HG03103 (cell line): ENCODE data around the gene GNAS-AS1.
"Not testable (repeated sequence)": the region's sequence is repeated elsewhere in the genome, so short reads cannot be mapped to it uniquely, and the experiment has no call there.

ENCODE experiments used
- ATAC-seq: cut with Tn5 transposase; IDR thresholded peaks from one replicate; pipeline ENCODE4 v1.9.1; 2021; ENCODE audit warnings: low read depth; ENCODE audit not compliant: unreplicated experiment

The GNAS-AS1 gene

DNA sequence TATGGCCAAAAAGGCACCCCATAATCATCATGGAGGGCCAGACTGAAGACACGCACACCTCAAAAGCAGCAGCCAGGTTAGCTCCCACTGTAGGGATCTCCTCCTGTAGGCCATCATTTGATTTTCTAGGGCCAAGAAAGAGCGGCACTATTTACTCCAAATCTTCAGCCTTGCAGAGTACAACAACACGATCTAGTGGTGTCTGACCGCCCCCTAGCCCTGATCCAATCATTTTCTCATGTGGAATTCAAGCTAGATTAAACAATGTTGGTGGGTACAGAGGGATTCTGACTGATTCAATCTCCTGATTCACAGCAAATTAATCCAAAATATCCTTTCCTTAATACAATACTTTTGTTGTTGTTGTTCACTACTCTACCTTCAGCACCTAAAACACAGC, 12.5 kb downstream of the GNAS-AS1 start:
- no peak for ATAC-seq

DNA sequence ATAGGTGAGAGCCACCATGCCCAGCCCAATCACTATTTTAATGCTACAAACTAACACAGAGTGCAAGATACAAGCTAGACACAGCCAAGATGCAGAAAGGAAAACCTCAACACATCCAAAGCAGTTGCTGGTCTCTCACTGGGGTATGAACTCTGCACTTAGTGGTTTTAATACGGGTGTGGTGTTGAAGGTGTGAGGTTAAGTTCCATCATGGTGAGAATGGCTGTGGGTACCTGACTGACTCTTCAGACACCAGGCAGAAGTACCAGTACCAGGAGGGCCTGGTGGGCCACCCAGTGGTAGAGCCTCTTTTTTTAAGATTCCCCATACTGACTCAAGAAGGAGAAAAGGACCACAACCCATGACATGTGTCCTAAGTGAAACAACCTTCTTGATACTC, 13.0 kb downstream of the GNAS-AS1 start:
- ATAC-seq = no peak

DNA sequence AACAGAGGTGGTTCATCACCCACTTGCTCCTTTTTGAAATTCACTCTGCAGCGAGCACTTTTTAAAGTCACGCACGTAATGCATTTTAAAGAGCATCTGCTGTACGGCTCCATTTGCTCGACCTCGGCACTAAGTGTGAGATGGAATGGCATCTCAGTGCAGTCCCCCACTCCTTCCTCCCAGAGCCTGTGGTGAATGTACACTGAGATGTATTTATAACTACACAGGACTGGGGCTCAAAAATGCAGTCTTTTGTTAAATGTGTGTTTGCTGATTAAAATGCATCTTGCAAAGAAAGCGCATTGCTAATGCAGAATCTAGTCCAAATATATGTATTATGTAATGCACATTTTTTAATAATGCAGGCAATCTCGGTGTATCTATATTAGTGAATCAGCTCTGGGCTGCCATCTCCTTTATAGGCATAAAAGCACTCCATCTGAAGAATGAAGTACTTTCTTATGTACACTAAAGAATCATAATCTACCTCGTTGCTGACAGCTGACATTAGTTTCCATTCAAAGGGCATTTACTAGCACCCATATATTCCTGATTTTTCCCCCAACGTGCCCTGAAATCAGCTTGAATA, 14.0 kb downstream of the GNAS-AS1 start:
- ATAC-seq = no peak

DNA sequence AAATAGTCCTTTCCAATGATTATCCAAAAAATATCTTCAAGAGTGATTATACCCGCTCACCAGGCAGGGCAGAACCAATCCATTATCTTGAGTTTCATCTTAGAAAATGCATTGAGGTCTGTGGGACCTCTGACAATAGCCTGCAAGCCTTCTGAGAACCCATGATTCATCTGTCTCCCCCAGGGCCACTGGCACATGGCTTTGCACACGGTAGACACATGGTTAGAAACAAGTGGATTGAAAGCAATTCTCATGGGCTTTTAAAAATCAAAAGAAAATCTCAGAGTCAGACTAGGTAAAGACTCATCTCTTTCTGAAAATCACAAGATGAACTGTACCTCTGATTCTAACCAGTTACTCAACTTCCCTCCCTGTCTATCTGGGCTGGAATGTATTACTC, 15.5 kb downstream of the GNAS-AS1 start:
- ATAC-seq = no peak

DNA sequence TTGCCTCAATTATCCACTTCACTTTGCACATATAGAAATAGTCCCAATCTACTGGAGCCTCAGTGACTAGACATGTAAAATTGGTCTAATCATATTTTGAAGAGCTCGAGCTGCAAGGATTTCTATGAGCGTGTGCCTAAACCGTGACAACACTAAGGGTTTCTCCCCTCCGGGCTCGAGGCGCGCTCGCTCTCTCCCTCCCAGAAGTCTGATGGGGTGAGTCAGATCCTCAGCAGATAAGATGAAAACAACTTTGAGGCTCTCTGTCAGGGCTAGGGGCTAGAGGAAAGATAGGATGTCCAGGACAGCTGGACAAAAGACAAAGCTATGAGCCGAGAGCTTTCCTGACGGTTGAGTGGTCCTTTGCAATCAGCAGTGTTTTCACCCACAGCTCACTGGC, 16.8 kb downstream of the GNAS-AS1 start:
- ATAC-seq = no peak

DNA sequence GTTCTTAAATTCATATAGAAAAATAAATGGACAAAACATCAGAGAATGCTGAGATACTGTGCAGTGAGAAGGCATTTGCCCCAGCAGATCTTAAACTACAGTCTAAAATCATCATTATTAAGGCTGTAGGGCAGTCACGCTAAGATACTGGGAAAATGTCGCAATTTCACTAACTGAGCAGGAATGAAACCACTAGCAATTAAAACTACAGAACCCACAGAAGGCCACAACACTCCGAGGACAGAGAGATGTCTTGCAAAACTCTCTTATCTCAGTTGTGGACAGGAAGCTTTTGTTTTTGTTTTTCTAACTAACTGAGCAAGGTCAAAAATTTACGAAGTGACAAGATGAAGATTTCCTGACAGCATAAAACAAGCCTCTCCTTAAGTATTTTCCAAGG, 18.2 kb downstream of the GNAS-AS1 start:
- no peak for ATAC-seq

DNA sequence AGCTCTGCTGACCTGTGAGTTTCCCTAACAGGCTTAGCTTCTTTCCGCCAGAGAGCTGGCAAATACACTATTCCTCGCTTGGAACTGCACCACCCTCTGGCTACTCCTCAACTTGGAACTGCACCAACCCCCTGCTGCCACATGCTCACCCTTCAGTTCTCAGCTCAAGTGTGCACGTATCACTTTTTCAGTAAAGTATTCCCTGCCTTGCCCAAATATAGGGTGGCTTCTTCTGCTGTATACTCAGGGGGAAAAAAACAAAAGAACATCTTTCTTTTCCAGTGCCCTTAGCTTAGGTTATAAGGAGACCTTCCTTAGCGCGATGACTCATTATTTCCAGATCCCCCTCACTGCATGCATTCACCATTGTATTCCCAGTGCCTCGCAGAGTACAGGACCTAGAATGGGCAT, 21.2 kb downstream of the GNAS-AS1 start:
- ATAC-seq = no peak

DNA sequence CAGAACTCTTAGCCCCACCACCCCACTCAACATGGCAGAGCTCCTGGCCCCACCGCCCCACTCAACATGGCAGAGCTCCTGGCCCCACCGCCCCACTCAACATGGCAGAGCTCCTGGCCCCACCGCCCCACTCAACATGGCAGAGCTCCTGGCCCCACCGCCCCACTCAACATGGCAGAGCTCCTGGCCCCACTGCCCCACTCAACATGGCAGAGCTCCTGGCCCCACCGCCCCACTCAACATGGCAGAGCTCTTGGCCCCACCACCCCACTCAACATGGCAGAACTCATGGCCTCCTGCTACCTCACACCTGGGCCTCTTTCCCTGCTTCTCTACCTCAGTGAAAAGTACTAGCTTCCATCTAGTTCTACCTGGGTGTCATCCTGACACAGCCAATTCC, 21.9 kb downstream of the GNAS-AS1 start:
- ATAC-seq = not testable (repeated sequence)

DNA sequence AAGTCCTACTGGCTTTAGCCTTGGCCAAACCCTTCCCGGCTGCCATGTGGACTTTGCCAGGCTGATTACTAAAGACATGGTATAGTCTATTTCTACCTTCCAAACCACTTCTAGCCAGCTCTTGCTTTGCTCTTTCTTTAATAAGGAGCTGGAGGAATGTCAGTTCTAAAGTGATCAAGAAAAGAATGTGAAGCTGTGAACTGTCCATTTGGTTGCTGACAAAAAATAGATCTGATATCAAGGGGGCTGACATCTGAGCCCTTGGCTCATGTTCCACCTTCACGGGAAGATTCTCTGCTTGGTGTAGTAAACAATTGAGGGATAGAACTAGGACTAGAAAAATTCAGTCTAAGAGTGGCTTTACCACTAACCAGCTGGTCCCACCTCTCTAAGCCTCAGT, 22.6 kb downstream of the GNAS-AS1 start:
- ATAC-seq = no peak

DNA sequence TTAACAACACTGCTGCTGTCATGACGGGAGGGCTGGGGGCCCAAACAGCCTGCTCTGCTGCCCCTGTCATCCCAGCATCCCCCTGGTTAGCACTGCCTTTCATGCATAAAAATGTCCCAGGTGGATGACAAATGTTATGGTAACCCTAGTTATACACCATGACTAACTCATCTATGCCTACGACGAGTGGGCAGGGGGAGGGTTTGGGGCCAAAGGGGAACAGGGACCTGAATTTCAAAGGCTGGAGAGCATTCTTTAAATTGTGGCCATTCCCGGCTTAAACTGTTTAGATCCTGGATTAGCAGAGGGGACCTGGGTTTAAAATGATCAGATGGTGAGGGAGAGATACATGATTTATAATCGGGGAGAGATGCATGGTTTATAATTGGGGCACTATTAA, 24.4 kb downstream of the GNAS-AS1 start:
- no peak for ATAC-seq

DNA sequence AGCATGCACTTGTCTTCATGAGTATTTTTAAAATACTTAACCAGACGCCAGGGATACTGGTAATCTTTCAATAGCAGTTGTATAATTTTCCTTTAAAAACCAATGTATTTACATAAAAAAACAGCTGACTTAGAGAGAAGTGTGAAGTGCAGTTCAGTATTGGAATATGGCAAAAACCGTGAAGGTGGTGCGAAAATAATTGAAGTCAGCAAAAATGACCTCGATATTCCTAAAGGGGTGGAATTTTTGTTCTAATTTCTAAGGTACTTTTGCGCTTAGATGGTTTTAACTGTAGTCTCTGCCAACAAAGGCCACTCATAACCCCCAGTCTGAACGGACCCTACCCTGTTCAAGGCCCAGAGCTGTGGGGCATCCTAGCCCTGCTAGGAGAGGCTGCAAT, 25.3 kb downstream of the GNAS-AS1 start:
- ATAC-seq = no peak

DNA sequence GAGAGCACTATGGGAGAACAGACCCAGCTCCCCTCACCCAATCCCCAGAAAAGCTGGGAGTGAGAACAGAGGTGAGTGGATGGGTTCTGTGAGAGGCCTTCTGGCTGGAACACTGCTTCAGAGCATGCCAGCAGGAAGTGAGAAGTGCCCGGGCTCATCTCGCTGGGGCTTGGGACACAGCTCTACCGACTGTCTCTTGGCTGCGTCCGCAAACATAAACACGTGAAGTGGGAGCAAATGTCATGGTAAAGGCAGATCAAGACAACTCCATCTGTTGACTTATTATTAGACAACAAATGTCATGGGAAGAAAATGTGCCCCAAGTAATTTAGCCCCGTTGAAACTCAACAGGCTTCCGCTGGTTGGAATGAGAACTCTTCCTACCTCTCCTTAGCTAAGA, 25.9 kb downstream of the GNAS-AS1 start:
- no peak for ATAC-seq

DNA sequence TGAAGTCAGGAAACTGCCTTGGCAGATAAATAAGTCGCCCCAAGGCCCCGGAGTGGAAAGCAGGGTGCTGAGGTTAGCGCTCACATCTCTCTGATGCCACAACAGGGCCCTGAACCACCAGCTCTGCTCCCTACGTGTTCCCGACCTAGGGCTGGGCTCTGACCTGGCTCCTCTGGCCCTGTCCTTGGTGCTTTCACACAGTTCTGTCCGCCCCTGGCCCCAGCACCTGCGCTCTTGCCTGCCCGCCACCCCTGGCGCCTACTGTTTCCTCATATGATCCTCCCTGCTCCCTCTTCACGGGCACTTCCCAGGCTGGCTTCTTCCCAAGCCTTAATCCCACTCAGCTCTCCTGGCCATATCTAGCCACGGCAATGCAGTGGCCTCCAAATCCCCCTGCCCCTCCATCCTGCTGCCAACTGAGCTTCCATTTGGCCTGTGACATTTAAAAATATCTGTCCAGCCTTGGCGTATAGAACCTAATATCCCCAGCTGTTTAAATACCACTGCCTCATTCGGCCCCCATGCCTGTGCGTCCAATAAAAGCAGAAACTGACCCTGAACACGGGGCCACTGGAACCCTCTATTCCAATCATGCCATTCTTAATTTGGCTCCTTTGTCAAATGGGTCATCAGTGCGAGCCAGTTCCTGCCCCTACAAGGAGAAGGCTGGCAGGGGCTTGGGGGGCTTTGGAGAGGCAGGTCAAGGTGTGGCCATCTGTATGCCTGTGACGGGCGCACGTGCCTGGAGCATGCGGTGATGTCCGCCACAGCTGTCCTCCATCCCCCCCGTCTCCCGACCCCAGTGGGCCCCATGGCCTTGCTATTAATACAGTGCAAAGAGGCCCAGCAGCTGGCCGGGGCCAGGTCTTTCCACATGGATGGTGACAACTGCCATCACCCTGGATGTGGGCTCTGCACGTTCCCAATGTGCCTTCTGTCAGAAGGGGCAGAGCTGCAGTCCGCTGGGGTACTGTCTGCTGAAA, 27.7 kb downstream of the GNAS-AS1 start:
- no peak for ATAC-seq

DNA sequence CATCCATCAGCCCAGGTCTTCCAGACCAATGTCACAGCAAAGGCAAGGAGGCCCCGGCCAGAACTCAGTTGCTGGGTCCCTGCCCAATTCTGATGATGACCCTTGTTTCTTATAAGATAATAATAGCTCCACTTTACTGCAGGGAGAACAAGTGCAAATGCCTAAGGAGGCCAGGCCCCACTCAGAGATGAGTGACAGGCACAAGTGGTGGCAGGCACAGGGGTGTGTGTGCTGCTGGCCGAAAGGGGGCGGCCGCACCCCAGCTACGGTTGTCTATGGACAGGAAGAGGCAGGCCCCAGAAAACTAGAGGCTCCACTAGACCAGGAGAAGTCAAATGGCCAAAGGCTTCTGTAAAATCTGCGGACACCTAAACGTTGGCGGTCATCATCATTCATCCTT, 28.6 kb downstream of the GNAS-AS1 start:
- no peak for ATAC-seq

DNA sequence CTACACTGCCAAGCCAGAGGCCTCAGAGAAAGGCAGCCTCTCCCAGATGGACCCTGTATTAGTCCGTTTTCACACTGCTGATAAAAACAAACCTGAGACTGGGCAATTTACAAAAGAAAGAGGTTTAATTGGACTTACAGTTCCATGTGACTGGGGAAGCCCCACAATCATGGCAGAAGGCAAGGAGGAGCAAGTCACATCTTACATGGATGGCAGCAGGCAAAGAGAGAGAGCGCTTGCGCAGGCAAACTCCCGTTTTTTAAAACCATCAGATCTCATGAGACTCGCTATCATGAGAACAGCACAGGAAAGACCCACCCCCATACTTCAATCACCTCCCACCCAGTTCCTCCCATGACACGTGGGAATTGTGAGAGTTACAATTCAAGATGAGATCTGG, 30.2 kb downstream of the GNAS-AS1 start:
- ATAC-seq = not testable (repeated sequence)

DNA sequence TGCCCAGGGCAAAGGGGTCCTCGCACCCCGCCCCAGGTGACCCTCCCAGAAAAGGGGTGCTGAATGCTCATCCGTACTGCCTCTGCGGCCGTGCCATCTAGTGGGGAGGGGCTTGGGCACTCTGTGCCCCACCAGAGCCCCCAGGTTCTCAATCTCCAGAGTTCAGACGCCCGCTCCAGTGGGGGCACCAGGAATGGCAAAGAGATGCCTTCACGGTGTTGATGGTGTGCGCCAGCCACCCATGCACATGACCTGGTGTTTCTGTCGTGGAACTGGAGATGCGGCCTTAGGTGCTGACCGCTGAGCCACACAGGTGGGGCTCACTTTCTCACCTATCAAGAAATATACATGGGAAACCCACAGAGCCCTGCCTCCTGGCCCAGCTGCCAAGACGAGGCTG, 30.8 kb downstream of the GNAS-AS1 start:
- no peak for ATAC-seq

DNA sequence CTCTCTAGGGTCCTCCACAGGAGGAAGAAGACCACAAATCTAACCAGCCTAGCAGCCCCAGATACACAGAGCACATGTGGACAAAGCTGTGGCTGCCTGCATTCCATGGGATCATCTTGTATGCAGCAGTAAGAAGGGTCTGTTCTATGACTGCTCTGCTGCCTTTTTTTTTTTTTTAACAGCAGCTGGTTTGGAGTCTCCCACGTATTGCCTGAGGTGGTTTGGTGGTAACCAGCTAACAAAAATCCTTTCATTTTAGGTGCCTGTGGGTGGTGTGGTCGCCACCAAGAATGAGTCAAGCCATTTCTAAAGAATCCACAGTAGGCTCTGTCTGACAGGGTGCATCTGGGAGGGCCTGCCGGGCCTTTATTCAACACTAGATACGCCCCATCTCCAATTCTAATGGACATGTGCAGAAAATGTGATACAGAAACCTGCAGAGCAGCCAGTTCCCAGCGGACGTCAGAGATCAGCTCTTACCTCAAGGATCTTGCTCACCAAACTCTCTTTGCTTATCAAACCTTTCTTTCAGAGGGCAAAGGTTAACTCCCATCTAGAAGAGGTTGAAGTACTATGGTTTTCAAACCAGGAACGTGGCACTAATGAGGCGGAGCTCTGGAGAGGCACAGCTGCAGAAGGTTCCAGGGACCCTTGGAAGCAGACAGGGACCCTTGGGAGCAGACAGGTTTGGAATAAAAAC, 32.0 kb downstream of the GNAS-AS1 start:
- ATAC-seq = no peak

DNA sequence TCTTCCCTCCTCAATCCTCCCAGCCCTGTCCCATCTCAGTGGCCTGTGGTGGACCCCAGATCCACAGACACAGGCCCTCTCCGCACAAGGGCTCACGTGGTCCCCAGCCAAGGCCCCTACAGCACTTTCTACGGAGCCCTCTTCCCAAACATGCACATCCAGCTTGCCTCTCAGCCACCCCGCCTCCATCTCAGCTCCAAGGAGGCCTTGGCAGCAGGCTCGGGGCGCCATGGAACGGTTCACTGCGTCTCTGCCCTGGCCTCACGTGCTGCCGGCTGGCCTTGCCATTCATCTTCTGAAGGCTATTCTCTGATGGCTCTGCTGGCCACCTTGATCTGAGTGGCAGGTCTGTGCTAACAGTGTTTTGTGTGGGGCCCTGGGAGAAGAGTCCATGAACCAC, 33.0 kb downstream of the GNAS-AS1 start:
- ATAC-seq = no peak

DNA sequence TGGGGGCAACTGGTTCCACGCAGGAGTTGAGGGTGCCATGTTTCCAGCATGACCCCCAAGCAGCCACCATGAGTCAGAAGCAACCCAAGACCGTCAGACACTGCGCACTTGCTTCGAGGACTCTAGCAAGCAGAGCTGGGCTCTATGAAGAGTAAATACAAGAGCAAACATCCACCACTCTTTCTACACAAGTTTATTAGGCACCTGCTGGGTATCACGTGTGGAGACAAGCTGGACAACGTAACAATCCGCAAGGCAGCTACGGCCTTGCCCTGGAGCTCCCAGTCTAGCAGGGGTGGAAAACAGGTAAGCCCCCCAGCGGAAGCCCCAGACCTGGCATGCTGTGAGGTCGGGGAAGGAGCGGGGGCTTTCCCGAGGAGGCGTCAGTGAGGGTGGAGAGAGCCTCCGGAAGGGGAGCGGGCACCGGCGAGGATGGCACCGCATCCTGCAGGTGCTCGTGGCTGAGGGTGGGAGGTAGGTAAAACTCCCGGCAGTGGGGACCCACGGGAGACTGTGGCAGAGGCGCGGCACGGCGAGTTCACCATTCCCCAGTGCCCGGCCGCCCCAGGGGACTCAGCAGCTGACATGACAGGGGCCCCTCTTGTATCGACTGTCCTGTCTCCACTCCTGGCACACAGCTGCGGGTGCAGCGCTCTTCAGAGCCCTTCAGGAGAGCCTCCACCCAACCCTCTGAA, 33.6 kb downstream of the GNAS-AS1 start:
- no peak for ATAC-seq

DNA sequence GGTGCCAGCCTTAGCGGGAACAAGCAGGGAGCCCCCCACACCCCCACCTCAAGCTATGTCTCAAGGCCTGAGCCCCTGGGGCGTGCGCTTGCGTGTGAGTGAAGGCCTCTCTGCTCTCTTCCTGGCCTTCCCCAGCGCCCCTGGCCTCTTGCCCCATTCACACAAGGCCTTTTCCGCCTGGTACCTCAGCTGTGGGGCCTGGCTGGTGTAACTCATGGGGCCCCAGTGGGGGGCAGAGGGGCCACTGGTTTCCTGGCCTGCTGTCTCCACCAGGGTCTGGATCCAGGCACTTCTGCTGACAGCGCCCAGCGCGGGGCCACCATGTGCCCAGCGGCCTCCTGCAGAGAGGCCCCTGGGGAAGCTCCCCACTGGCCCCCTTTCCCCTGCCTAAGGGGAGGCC, 34.7 kb downstream of the GNAS-AS1 start:
- ATAC-seq = no peak

DNA sequence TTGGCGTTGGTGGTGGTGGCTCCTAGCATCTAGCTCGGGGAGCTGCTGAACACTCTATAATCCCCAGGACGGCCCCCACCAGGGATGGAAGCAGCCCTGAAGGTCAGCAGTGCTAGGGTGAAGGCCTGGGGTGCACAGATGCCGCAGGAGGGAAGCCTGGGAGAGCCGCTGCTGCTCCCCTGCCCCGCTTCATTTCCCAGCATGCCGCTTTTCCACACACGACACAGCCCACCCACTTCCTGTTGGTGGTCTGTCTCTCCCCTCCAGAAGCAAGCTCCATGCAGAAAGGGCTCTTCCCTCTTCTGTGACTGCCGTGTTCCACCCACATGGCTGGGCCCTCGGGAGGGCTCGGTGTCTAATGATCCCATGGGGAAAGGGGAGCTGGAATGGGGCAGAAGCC, 35.3 kb downstream of the GNAS-AS1 start:
- ATAC-seq = no peak
